Ishikawa (cell line): ENCODE measurements around the gene PTHLH.

Experiments used
- CEBPB ChIP-seq: IDR thresholded peaks from 2 replicates; pipeline ENCODE4 v1.6.1; 2012
- CREB1 ChIP-seq: IDR thresholded peaks from 2 replicates; pipeline ENCODE4 v1.6.1; 2012; ENCODE audit warnings: low read depth
- EGR1 ChIP-seq: IDR thresholded peaks from 2 replicates; pipeline ENCODE4 v1.6.1; 2012
- EP300 ChIP-seq: IDR thresholded peaks from 2 replicates; pipeline ENCODE4 v1.6.1; 2012; ENCODE audit warnings: borderline replicate concordance
- FOXM1 ChIP-seq: IDR thresholded peaks from 2 replicates; pipeline ENCODE4 v1.6.1; 2012; ENCODE audit warnings: low read depth, borderline replicate concordance
- NFIC ChIP-seq: IDR thresholded peaks from 2 replicates; pipeline ENCODE4 v1.6.1; 2012
- RAD21 ChIP-seq: IDR thresholded peaks from 2 replicates; pipeline ENCODE4 v1.6.1; 2012; ENCODE audit warnings: low read depth
- TAF1 ChIP-seq: IDR thresholded peaks from 2 replicates; pipeline ENCODE4 v1.6.1; 2012; ENCODE audit warnings: low read depth, mild to moderate bottlenecking
- TCF12 ChIP-seq: IDR thresholded peaks from 2 replicates; pipeline ENCODE4 v1.6.1; 2012; ENCODE audit warnings: low read depth
- TEAD4 ChIP-seq: IDR thresholded peaks from 2 replicates; pipeline ENCODE4 v1.6.1; 2012
- YY1 ChIP-seq: IDR thresholded peaks from 2 replicates; pipeline ENCODE4 v1.6.1; 2012; ENCODE audit warnings: low read depth
- ZBTB7A ChIP-seq: IDR thresholded peaks from 2 replicates; pipeline ENCODE4 v1.6.1; 2012; ENCODE audit warnings: low read depth
- TF ChIP-seq, protein P1 (sequence below): IDR thresholded peaks from 2 replicates; pipeline ENCODE4 v1.6.1; 2012
- TF ChIP-seq, protein P2 (sequence below): IDR thresholded peaks from 2 replicates; pipeline ENCODE4 v1.6.1; 2012; ENCODE audit warnings: low read depth, mild to moderate bottlenecking
- TF ChIP-seq, protein P3 (sequence below): IDR thresholded peaks from 2 replicates; pipeline ENCODE4 v1.6.1; 2012

PTHLH gene

DNA sequence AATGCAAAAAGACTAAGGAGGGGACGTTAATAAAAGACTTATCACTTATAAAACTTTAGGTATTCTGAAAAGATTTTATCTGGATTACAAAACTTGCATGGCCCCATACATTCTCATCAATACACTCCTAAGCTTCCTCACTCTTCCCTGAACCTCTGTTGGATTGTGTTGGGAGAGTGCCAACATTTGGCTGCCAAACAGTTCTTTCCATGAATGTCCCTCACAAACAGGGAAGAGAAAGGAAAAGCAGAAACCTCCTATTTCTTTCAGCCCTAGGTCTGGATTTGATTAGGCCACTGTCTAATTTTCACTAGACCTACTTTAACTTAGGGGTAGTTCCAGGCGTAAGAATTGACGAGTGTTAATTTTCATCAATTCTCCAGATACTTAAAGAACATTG is 11.7 kb downstream of the PTHLH start:
- TF ChIP-seq TAF1, result no peak
- TF ChIP-seq FOXM1, result no peak

DNA sequence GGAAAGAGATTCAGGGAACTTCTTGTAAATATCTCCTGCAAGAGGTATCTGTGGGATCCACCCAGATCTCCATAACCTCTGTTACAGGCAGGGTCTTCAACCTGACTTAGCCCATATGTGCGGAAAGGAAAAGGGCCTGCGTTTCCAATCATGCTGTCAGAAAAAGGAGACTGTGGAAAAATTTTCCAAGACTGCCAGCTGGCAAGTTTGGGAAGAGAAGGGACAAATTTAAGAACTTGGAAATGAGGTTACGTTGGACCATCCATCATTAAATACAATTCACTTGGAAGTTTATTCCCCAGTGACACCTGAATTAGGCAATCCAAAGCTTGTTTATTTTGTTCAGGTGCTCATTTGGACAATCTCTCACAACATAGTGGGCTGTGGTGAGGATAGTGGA is 13.9 kb downstream of the PTHLH start:
- TF ChIP-seq YY1 (no peak), EGR1 (no peak), CEBPB (no peak), TAF1 (no peak), TCF12 (no peak), CREB1 (no peak), NFIC (no peak), FOXM1 (no peak), TEAD4 (no peak), ZBTB7A (no peak), RAD21 (no peak), EP300 (no peak)
- TF ChIP-seq, protein P1, sequence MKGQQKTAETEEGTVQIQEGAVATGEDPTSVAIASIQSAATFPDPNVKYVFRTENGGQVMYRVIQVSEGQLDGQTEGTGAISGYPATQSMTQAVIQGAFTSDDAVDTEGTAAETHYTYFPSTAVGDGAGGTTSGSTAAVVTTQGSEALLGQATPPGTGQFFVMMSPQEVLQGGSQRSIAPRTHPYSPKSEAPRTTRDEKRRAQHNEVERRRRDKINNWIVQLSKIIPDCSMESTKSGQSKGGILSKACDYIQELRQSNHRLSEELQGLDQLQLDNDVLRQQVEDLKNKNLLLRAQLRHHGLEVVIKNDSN, result no peak
- TF ChIP-seq, protein P2, sequence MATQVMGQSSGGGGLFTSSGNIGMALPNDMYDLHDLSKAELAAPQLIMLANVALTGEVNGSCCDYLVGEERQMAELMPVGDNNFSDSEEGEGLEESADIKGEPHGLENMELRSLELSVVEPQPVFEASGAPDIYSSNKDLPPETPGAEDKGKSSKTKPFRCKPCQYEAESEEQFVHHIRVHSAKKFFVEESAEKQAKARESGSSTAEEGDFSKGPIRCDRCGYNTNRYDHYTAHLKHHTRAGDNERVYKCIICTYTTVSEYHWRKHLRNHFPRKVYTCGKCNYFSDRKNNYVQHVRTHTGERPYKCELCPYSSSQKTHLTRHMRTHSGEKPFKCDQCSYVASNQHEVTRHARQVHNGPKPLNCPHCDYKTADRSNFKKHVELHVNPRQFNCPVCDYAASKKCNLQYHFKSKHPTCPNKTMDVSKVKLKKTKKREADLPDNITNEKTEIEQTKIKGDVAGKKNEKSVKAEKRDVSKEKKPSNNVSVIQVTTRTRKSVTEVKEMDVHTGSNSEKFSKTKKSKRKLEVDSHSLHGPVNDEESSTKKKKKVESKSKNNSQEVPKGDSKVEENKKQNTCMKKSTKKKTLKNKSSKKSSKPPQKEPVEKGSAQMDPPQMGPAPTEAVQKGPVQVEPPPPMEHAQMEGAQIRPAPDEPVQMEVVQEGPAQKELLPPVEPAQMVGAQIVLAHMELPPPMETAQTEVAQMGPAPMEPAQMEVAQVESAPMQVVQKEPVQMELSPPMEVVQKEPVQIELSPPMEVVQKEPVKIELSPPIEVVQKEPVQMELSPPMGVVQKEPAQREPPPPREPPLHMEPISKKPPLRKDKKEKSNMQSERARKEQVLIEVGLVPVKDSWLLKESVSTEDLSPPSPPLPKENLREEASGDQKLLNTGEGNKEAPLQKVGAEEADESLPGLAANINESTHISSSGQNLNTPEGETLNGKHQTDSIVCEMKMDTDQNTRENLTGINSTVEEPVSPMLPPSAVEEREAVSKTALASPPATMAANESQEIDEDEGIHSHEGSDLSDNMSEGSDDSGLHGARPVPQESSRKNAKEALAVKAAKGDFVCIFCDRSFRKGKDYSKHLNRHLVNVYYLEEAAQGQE, result no peak
- TF ChIP-seq, protein P3, sequence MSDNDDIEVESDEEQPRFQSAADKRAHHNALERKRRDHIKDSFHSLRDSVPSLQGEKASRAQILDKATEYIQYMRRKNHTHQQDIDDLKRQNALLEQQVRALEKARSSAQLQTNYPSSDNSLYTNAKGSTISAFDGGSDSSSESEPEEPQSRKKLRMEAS, result no peak

DNA sequence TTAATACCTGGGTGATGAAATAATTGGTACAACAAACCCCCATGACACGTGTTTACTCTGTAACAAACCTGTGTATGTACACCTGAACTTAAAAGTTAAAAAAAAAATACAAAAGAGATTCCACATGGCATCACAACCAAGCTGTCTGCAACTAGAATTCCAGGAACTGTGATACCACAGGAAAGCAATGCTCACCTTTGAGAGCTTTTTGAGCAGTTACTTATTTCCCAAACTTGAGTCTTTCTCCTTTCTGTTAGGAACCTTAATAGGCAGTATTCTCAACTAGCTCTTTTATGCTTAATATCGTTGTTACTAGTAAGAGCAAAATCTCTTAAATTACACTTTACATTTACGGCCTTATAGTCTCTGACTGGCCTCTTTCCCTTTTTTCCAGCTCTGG is 15.2 kb downstream of the PTHLH start:
- TF ChIP-seq RAD21 (no peak), CEBPB (no peak), FOXM1 (no peak), EGR1 (no peak), CREB1 (no peak), YY1 (no peak)
- TF ChIP-seq, protein P2, result no peak

DNA sequence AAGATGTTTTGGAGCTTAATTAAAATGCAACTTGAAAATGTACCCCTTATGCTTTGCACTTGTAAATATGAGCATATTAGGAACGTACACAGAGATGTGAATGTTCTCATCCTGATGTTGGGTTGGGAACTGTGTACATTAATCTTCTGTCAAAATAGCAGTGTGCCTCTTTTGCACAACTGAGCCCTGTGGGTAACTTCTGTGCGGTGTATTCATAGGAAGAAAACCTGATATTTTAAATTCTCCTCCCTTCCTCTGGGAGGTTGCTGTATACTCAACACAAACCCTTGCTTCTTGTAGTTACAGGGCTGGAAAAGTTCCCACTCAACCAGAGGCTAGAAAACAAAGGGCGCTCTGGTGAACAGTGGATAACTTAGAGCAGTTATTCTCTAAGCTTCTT is 18.7 kb downstream of the PTHLH start:
- TF ChIP-seq TAF1 (no peak), TEAD4 (no peak), EGR1 (no peak), EP300 (no peak), NFIC (no peak), ZBTB7A (no peak)

DNA sequence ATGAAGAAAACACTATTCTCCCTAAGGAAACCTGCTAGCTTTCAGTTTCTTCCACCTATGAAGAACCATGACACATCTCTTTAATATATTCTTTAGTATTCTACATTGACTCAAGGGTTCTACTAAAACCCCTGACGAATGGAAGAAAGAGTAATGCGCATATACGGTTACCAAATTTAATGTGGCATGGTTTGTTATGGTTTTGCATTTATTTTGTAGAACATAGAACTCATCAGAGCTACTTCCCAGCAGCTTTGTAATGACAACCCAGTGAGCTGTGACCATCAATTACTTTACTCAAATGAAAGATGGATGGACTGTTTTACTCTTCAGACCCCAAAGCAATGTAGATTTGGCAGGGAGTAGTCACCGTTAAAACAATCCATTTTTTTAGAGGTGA is 19.2 kb downstream of the PTHLH start:
- no peak for TF ChIP-seq NFIC
- no peak for TF ChIP-seq TEAD4
- no peak for TF ChIP-seq EP300
- TF ChIP-seq, protein P1, result no peak
- no peak for TF ChIP-seq TAF1
- TF ChIP-seq CEBPB, result no peak
- TF ChIP-seq, protein P3, result no peak
- TF ChIP-seq RAD21, result no peak
- no peak for TF ChIP-seq YY1
- no peak for TF ChIP-seq FOXM1
- no peak for TF ChIP-seq EGR1
- no peak for TF ChIP-seq ZBTB7A
- no peak for TF ChIP-seq TCF12
- TF ChIP-seq, protein P2, result no peak
